SK-N-SH (cell line): ENCODE measurements around the gene EBF3.

Experiments used
- CTCF ChIP-seq: fragments of 200-600 bp; sonication (generic); IDR thresholded peaks from 2 replicates; pipeline ENCODE4 v1.6.1; 2017; ENCODE audit warnings: antibody characterized with exemption, mild to moderate bottlenecking, moderate library complexity
- EZH2phosphoT487 ChIP-seq: fragments of 200-600 bp; sonication (generic); IDR thresholded peaks from 2 replicates; pipeline ENCODE4 v1.6.1; 2017; ENCODE audit warnings: low read depth, mixed run types, mild to moderate bottlenecking, antibody characterized with exemption, moderate library complexity, borderline replicate concordance
- FOXM1 ChIP-seq: IDR thresholded peaks from 2 replicates; pipeline ENCODE4 v1.4.0; 2012; ENCODE audit warnings: low read depth, mild to moderate bottlenecking
- GABPA ChIP-seq: IDR thresholded peaks from 2 replicates; pipeline ENCODE4 v1.4.0; 2012; ENCODE audit warnings: low read depth, mild to moderate bottlenecking
- MAX ChIP-seq: IDR thresholded peaks from 2 replicates; pipeline ENCODE4 v1.4.0; 2012; ENCODE audit warnings: low read depth
- MXI1 ChIP-seq: IDR thresholded peaks from 2 replicates; pipeline ENCODE4 v1.6.1; 2012; ENCODE audit warnings: mild to moderate bottlenecking, low read depth, low read length, improper control_type of control experiment
- POLR2AphosphoS5 ChIP-seq: IDR thresholded peaks from 2 replicates; pipeline ENCODE4 v1.6.1; 2012; ENCODE audit warnings: low read depth, low read length
- RAD21 ChIP-seq: IDR thresholded peaks from 2 replicates; pipeline ENCODE4 v1.6.1; 2012; ENCODE audit warnings: mild to moderate bottlenecking, low read length
- RCOR1 ChIP-seq: fragments of 150-350 bp; IDR thresholded peaks from 2 replicates; pipeline ENCODE4 v1.6.1; 2017; ENCODE audit warnings: antibody characterized with exemption, low read length
- TAF1 ChIP-seq: IDR thresholded peaks from 2 replicates; pipeline ENCODE4 v1.6.1; 2012; ENCODE audit warnings: low read depth, mild to moderate bottlenecking, low read length, moderate library complexity, borderline replicate concordance
- YY1 ChIP-seq: IDR thresholded peaks from 2 replicates; pipeline ENCODE4 v1.4.0; 2012; ENCODE audit warnings: low read depth, mild to moderate bottlenecking
- ZBTB33 ChIP-seq: IDR thresholded peaks from 2 replicates; pipeline ENCODE4 v1.4.0; 2012; ENCODE audit warnings: low read depth, borderline replicate concordance

GRCh38 chr10:129969184-129969910 is 5.3 kb upstream of the EBF3 start:
- TF ChIP-seq POLR2AphosphoS5 = no peak
- TF ChIP-seq RCOR1 = no peak
- TF ChIP-seq MAX = no peak
- no peak for TF ChIP-seq MXI1
- no peak for TF ChIP-seq TAF1
- TF ChIP-seq CTCF = 0 out of 2 replicates have a peak, but pooled peaks have one; percentile 2
- no peak for TF ChIP-seq RAD21
- no peak for TF ChIP-seq GABPA
- no peak for TF ChIP-seq FOXM1
- TF ChIP-seq YY1 = no peak
- no peak for TF ChIP-seq EZH2phosphoT487
- TF ChIP-seq ZBTB33 = no peak
